EL (cell line): ENCODE results near the gene RALB.
"Not testable (repeated sequence)": the region's sequence is repeated elsewhere in the genome, so short reads cannot be mapped to it uniquely, and the experiment has no call there.

Experiments
- DNase-seq: peaks from one replicate; pipeline ENCODE4 v3.0.0-alpha.2; 2016

Gene RALB

DNA sequence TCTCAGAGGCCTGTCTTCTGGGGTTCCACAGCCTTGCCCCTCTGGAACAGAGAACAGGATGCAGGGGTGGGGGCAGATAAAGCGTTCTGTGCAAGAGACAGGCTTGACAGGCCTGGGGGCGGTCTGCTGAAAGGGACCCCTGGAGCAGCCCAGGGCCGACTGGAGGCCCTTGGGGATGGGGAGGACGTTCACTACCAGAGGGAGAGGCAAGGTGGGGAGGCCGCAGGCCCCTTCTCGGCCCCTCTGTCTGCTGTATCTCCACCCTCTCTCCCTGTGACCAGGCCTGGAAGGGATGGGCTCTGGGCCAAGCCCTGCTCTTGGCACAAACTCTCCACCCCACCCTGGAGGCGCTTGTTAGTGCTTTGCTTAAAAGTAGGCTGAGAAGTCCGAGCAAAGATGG is 66.0 kb downstream of the RALB start:
- DNase-seq = no peak

DNA sequence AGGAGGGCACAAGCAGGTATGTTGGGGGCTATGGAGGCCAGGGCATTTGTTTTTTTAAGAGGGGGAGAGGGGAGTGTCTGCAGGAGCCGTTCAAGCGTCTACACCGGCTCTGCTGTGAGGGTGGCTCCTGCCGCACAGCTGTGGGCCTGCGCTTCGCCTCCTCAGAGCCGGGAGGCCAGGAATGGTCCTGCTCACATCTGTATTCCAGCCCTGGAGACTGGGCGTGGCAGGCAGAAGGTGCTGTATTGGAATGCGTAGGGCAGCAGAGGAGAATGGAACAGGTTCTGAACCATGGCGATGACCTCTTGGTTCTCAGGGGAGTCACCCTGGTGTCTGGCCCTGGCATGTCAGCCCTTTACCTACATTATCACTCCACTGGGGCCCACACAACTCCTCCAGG is 66.5 kb downstream of the RALB start:
- DNase-seq = no peak

DNA sequence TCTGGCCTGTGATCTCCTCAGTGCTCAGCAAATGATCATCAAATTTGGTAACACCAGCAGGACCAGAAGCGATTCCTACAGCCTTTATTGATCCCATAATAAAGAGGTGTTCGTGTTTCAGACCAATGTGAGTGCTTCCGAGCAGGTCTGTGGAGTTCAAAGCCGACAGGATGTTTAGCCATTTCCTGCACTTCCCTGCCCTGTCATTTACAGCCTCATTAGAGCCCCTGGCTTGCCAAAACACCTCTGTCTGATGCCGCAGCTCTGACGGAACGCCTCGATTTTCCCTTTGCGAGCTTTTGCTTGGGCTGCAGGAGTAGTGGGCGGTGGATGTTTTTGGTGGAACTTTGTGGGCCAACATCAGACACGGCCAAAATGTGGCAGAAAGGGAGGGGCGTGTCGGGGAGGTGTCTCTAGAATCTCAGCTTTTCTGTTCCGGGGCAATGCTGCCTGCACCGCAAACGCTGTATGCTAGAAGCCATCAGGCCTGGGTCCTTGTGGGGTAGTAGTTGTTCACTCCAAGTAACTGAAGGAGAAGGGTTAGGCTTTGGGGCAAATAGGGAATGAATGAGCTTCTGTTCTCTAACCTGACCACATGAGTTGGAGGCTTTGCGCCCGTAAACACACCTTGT is 67.2 kb downstream of the RALB start:
- DNase-seq = no peak

DNA sequence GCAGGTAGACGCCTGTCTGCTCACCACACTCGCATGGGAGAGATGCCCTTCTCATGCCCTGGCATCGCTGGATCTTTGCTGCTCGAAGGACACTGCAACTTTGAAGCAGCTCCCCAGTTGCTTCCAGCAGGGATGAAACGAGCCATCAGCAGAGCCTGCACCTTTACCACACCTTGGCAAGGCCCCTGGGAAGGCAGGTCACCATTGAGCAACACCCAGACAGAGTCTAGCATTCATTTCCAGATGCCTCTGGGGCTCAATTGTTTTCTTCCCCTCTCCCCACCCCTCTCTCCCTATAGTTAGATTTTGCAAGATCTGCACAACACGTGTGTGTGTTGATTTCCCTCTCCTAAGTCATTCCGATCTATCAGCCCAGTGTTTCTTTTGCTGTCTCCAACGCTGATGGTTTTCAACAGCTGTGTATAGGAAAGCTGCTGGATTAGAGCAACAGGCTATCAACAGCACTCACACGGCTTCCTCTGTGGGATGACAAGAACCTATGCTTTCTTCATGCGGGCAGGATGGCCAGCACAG is 67.7 kb downstream of the RALB start:
- DNase-seq = no peak

DNA sequence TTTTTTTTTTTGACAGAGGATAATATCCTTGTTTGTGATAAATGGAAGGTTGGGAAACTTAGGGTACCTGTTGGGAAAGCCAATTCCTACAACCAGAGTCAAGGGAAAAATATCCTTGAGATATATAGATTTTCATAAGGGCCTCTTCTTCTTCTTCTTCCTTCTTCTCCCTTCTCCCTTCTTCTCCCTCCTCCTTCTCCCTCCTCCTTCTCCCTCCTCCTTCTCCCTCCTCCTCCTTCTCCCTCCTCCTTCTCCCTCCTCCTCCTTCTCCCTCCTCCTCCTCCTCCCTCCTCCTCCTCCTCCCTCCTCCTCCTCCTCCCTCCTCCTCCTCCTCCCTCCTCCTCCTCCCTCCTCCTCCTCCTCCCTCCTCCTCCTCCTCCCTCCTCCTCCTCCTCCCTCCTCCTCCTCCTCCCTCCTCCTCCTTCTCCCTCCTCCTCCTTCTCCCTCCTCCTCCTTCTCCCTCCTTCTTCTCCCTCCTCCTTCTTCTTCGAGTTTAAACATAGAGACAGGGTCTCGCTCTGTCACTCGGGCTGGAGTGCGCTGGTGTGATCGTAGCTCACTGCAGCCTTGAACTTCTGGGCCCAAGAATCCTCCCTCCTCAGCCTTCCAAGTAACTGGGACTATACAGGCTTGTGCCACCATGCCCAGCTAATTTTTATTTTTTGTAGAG is 68.4 kb downstream of the RALB start:
- not testable (repeated sequence) for DNase-seq

DNA sequence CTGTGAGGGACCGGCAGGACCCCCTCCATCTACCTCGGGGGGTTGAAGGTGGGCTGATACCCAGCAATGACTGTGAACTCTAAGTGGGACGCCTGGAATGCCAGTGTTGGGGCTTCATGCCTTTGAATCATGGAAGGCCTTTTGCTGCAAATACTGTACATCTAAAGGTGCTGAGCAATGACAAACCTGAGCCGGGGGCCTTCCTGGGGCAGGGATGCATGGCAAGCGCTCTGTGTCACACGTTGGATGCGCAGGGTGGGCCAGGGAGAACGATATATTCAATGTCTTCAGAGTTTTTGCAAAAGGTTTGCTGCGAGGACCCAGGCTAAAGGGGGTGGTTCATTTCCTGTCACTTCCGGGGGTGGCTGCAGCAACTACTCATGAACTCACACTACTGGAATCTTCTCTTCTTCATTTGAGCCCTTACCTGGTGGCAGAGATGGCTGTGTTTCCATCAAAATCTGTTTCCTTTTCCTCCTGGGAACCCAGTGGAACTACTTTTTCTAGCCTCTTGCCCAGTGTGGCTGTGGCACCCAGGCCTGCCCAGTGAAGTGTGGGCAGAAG is 69.2 kb downstream of the RALB start:
- DNase-seq = no peak

DNA sequence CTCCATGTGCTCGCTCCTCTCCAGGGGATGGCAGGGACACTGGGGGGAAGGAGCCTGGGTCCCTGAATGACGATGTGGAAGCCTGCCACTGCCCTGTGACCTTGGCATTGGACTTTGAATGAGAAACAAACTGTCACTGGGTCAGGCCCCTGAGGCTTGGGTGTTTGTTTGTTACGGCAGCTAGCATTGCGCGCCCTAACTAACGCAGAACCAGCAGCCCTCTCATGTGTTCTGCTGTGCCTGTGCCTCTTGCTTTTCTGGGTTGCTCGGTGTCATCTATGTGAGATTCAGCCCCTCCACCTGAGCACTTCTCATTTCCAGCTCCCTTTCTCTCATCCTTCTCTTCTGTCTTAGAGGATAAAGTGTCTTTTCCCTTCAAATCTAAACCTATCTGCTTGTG is 69.7 kb downstream of the RALB start:
- DNase-seq = no peak

DNA sequence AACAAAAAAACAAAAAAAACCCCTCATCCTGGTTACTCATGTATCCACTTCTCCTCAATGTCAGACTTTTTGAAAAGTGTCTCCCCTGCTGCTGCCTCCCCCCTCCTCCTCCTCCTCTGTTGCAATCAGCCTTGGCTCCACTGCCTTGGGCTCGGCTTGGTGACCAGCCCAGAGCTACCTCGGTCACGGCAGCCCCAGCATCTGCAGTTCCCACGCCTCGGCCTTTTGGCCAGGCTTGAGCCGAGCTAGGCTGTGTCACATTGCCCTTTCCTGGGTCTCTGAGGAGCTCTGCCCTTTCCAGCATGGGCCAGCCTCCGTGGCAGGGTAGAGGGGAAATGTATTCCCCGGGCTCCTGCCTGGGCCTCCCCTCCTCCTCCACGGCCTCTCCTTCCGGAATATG is 70.6 kb downstream of the RALB start:
- no peak for DNase-seq

DNA sequence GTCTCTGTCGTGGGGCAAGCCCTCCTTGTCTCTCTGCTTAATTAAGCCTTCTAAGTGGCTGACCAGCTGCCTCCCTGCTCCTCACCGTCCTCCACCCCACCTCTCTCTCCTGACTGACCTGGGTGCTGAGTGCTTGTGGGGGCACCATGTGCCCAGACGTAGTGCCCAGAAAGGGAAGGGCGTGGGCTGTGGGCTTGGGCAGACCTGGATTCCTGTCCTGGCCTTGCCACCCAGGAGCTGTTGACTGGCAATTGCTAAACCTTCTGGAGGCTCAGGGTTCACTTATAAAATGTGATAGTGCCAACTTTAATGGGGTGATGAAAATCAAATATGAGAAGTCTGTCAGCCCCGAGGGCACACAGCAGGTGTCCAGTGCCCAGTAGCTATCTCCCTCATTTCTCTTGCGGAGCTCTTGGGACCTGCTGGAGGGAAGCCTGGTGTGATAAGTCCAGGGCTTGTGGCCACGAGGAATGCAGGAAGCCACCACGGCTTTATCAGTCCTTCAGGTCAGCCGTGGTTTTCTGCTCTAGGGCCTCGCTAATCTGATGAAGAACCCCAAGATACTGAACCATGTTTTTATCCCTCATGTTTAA is 71.3 kb downstream of the RALB start:
- DNase-seq = peak; percentile 28

DNA sequence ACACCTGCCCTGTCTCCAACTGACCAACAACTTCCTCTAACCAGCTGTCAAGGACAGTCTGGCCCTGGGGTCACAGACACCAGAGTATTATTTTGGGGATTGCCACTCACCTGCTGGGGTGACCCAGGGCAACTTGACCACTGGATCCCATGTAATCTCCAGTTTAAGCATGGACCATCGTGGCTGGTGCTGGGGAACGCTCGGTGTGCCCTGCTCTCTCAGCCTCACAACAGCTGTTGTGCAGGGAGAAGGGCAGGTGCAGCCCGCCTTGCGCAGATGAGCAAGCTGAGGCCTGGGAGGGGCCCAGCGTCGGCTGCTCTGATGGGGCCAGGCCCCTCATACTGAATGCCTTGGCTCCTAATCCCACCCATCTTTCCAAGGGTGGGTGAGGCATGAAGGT is 72.3 kb downstream of the RALB start:
- no peak for DNase-seq

DNA sequence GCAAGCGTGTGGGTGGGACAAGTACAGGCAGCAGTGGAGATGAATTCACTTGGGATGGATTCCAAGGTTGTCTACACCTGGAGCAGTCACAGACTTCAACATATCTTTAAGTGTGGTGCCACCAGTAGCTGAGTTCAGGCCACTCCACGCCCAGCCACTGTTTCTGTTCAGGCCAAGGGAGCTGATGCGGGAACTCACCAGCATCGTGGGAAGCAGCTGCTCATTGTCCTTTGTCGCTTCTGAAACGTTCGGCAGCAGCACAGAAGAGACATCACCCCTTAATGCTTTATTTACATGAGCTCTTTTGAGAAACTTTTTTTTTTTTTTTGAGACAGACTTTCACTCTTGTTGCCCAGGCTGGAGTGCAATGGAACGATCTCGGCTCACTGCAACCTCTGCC is 73.4 kb downstream of the RALB start:
- DNase-seq = no peak

DNA sequence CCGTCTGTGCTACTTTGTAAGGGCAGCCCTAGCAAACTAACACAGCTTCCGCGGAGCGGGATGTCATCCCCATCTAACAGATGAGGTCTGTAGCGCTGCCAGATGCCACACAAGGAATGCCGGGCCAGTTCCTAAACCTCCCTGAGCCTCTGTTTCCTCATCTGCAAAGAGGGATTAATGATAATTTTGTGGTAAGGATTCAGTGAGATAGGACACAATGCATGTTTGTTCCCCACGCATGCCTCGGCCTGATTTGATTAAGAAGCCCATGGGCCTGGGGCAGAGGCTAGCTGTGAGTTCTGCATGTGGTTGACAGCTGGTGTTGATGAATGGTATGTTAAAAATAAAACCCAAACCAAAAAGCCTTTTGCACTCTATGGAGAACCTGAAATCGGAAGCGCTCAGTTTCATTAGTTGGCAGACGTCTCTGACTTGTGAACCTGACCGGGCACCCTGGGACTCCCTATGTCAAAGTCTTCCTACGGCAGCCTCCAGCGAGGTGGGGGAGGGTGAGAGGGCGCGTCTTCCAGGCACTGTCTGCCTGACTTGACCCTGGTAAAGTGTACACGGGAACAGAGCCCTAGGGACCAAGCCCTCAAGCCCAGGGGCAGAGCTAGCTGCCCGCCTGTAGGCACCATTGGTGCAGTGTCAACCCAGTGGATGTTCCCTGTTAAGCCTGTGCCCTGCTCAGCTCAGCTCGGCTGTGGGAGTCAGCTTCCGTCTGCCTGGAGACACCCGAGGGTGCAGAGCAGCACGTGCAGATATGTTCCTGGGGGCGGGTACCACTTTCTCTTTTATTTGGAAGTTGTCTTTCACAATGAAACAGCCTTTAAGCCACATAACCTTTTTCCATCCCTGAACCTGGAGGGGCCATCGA is 78.5 kb downstream of the RALB start:
- DNase-seq = no peak

DNA sequence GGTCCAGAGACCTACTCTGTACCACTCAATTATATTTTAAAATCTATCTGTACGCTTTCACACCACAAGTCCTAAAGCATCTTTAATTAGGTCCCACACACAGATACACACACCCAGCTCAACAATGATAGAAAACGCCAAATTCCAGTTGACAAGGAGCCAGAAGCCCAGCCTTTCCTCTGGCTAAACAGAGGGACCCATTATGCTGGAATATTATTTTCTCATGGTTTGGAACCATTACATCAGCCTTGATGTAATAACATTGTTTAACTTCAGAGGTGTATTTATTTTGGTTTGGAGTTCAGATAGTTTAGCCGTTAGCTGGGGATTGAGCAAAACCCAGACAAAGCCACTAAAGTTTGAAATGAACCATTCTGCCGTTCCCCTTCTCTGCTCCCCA is 79.3 kb downstream of the RALB start:
- no peak for DNase-seq

DNA sequence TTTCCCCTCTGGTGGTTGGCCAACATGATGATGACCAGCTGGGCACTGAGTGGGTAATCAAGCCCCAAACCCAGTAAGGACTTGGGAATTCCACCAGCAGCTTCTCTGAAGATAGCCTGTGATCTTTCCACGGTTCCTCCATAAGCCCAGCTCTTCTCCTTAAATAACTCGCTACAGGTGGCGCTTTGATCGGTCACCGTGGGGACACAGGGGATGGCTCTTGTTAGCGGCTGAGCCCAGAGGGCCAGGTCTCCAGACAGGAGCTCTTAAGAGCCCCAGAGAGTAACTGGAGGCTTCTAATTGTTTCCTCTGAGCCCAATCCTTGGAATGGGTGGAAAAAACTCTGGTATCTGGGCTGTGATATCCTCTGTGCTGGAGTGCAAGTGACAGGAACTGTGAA is 79.7 kb downstream of the RALB start:
- DNase-seq = no peak

DNA sequence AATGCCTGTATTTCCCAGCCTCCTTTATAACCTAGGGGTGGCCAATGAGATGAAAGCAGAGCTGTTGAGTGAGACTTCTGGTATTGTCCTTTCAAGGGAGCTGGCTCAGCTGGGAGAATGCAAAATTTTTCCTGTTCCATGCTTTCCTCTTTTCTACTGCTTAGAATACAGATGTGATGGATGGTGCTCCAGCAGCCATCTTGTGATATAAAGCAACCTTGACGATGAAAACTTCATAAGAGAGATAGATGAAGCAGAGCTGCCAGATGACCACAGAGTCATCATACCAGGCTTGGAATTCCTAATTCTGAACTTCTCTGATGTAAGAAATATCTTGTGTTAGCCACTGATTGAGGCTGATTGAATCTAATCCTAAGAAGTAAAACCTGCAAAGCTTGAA is 81.4 kb downstream of the RALB start:
- DNase-seq = no peak

DNA sequence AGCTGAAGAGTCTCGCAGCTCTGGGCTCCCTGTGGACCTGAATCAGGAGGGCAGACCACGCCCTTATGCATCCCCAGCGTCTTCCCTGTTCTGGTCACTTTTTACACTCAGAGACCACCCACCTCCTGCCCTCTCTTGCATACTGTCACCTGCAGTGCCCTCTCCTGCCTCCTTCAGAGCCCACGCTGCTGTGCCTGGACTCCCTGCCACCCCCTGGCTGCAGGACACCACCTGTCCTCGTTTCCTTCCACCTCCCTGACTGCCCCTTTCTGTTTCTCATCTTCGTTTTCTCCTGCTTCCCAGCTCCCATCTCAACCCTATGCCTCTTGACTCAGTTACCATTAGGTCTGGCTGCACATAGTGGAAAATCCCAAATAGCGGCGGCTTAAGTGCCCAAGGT is 84.1 kb downstream of the RALB start:
- DNase-seq = no peak

DNA sequence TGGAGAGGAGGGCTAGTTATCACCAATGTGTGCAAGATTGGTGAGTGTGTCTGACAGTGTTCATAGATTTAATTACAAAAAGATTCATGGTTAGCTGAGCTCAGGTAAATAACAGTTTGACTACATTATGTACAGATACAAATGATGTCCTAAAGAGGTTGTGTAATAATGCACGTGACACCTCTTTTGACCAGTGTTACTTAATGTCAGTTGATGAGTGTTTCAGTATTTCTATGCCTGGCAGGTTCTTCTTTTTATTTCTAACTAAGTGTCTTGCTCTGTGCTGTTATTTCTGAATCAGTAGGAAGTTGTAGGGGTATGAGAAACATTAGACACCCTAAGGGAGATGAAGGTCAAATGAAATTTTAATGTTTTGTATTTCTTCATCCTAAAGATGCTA is 85.4 kb downstream of the RALB start:
- DNase-seq = no peak

DNA sequence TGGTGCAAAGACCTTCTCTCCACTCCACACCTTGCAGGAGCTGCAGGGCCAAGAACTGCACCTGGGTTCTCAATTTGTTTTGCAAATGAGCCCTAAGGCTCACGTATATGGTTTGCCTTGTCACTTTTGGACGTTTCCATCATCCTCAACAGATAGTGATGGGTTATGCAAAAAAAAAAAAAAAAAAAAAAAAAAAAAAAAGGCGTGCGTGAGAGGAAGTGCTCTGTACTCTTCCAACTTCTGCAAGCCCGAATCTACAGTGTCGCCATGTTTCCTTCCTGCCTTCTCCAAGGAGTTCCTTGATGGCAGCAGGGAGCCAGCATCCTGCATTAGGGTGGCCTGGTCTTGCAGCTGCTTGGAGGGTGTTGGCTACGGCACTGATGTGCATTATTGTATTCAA is 89.3 kb downstream of the RALB start:
- no peak for DNase-seq

DNA sequence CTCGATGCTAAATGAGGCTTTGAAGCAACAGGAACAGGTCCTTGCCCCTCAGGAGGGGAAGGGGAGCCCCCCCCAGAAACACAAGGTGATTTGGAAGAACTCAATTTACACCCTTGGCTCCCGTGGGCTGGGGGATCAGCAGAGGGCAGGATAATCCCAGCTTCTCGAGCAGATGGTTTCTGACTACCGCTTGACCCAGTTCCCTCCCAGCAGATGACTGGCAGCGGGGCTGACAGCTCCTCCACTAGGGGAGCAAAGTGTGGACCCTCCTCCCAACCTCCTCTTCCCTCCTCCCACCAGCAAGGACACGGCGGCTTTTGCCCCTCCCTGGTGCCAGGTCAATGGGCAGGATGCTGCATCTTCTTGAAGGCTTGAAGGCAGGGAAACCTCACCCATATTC is 89.8 kb downstream of the RALB start:
- DNase-seq = no peak

DNA sequence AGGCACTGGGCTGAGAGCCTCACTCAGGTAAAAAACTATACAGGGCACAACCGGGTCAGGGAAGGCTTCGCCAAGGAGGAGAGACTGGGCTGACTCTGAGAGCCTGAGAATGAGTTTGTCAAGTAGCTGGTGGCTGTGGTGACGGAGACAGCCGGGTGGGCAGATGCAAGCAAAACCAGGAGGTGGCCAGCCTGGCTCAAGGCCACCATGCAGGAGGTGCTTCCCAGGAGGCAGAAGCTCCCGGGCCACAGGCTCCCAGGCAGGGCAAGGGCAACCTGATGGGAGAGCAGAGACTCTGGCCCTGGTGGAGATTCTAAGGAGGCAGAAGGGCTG is 90.4 kb downstream of the RALB start:
- no peak for DNase-seq

DNA sequence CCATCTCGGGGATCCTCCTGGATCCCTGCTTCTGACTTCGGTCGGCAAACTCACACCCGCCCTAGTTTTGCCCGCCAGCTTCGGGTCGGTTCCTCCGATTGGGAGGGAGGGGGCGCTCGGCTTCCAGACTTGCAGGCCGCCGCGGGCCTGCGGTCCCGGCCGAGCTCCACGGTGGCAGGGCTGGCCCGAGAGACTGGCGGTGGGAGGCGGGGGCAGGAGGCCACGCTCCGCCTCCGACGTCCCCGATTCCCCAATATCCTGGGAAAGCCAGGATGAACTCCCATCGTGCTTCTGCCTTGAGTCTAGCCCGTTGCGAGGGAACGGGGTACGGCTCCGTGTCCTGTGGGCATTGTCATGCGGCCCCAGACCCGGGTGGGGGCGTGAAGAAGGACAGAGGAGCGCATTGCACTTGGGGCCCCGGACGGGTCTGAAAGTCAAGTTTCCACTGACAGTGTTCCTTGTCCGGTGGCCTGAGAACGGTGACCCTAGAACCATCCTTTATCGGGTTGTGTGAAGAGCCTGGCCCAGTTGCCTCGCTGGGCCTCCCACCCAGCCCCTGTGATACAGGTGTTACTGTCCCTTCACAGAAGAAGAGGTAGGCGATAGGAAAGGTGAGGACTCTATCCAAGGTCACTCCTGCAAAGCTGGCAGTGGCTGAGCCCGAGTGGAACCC is 90.9 kb downstream of the RALB start:
- peak; percentile 88 for DNase-seq
